Liver (tissue), 9 donors: Measurements from ENCODE around the gene CDC42SE1. TPM values are rescaled to one million over a fixed set of nuclear protein-coding genes. Genes with fewer than 3 reads are reported as not detected.

Source experiments
- DNase-seq: peaks from one replicate; pipeline ENCODE4 v3.0.0-alpha.2; 2017; ENCODE audit warnings: low spot score
- H3K27ac ChIP-seq, 2 donors: one replicate each; pipeline ENCODE4 v1.7.0; 2013; ENCODE audit warnings: inconsistent platforms in 2 of 2, low read length in 2 of 2, control low read depth in 1 of 2, low read depth in 1 of 2, mild to moderate bottlenecking in 1 of 2
- H3K27me3 ChIP-seq, 4 donors: one replicate each; pipeline versions ENCODE4 v1.6.1 to v1.7.0; 2013; ENCODE audit warnings: low read length in 3 of 4, inconsistent platforms in 1 of 4, mild to moderate bottlenecking in 1 of 4, moderate library complexity in 1 of 4; ENCODE audit not compliant: control insufficient read depth in 4 of 4, insufficient read depth in 4 of 4
- H3K36me3 ChIP-seq, 4 donors: one replicate each; pipeline versions ENCODE4 v1.6.1 to v1.7.0; 2013; ENCODE audit warnings: low read length in 3 of 4, mild to moderate bottlenecking in 3 of 4, low read depth in 1 of 4, moderate library complexity in 1 of 4; ENCODE audit not compliant: control insufficient read depth in 4 of 4, insufficient read depth in 3 of 4
- H3K4me1 ChIP-seq, 4 donors: one replicate each; pipeline versions ENCODE4 v1.6.1 to v1.7.0; 2013; ENCODE audit warnings: low read length in 3 of 4, mild to moderate bottlenecking in 3 of 4, moderate library complexity in 1 of 4; ENCODE audit not compliant: control insufficient read depth in 4 of 4, insufficient read depth in 4 of 4
- H3K4me3 ChIP-seq, 3 donors: one replicate each; pipeline versions ENCODE4 v1.6.1 to v1.7.0; 2013; ENCODE audit warnings: low read length in 3 of 3, control low read depth in 1 of 3, low read depth in 1 of 3, mild to moderate bottlenecking in 1 of 3
- H3K9ac ChIP-seq, 2 donors: one replicate each; pipeline ENCODE4 v1.7.0; 2013; ENCODE audit warnings: low read length in 2 of 2, mild to moderate bottlenecking in 2 of 2, moderate library complexity in 2 of 2, control low read depth in 1 of 2, low read depth in 1 of 2
- H3K9me3 ChIP-seq, 4 donors: one replicate each; pipeline versions ENCODE4 v1.6.1 to v1.7.0; 2013; ENCODE audit warnings: low read length in 3 of 4; ENCODE audit not compliant: control insufficient read depth in 4 of 4
- EGR1 ChIP-seq, 2 donors: IDR thresholded peaks; 2 replicates each; pipeline ENCODE4 v1.6.1; 2016 to 2018; ENCODE audit warnings: antibody characterized with exemption in 2 of 2, low read depth in 2 of 2
- FOXA1 ChIP-seq: IDR thresholded peaks from 2 replicates; pipeline ENCODE4 v1.6.1; 2016; ENCODE audit warnings: antibody characterized with exemption
- FOXA2 ChIP-seq: IDR thresholded peaks from 2 replicates; pipeline ENCODE4 v1.6.1; 2016; ENCODE audit warnings: antibody characterized with exemption
- GABPA ChIP-seq, 2 donors: IDR thresholded peaks in 1 of 2; conservative IDR thresholded peaks in 1 of 2; 2 replicates each; pipeline ENCODE4 v1.6.1; 2016; ENCODE audit warnings: antibody characterized with exemption in 2 of 2, mild to moderate bottlenecking in 1 of 2, moderate library complexity in 1 of 2
- HNF4A ChIP-seq, 2 donors: conservative IDR thresholded peaks; 2 replicates each; pipeline ENCODE4 v1.6.1; 2016; ENCODE audit warnings: antibody characterized with exemption in 2 of 2, mild to moderate bottlenecking in 2 of 2
- HNF4G ChIP-seq: IDR thresholded peaks from 2 replicates; pipeline ENCODE4 v1.6.1; 2016; ENCODE audit warnings: antibody characterized with exemption
- JUND ChIP-seq, 2 donors: IDR thresholded peaks; 2 replicates each; pipeline ENCODE4 v1.6.1; 2016; ENCODE audit warnings: antibody characterized with exemption in 2 of 2
- NR2F2 ChIP-seq: IDR thresholded peaks from 2 replicates; pipeline ENCODE4 v1.6.1; 2016; ENCODE audit warnings: antibody characterized with exemption
- RAD21 ChIP-seq, 2 donors: IDR thresholded peaks; 2 replicates each; pipeline ENCODE4 v1.6.1; 2016; ENCODE audit warnings: antibody characterized with exemption in 2 of 2, mild to moderate bottlenecking in 2 of 2
- RXRA ChIP-seq, 2 donors: IDR thresholded peaks; 2 replicates each; pipeline ENCODE4 v1.6.1; 2017 to 2018; ENCODE audit warnings: antibody characterized with exemption in 2 of 2, mild to moderate bottlenecking in 1 of 2
- SP1 ChIP-seq: IDR thresholded peaks from 2 replicates; pipeline ENCODE4 v1.6.1; 2018; ENCODE audit warnings: antibody characterized with exemption, mild to moderate bottlenecking
- TAF1 ChIP-seq: conservative IDR thresholded peaks from 2 replicates; pipeline ENCODE4 v1.6.1; 2016; ENCODE audit warnings: antibody characterized with exemption, mild to moderate bottlenecking
- YY1 ChIP-seq: IDR thresholded peaks from 2 replicates; pipeline ENCODE4 v1.6.1; 2016; ENCODE audit warnings: antibody characterized with exemption, mild to moderate bottlenecking
- polyA plus RNA-seq, 2 donors: library from polyadenylated mRNA; stranded (reverse) in 1 of 2; unstranded in 1 of 2; fragments of 200-250 nt in 1 of 2; fragments of >200 nt in 1 of 2; fragmentation: Nextera tagmentation in 1 of 2; extraction: Ambion mirVana in 1 of 2; gene quantifications; one replicate each; pipeline versions ENCODE4 v1.2.1 to v1.2.3, GENCODE V29; 2013 to 2015
- total RNA-seq, 2 donors: library from RNA; depleted of rRNA; stranded (reverse); fragments of >200 nt; gene quantifications; one replicate each; pipeline ENCODE4 v1.2.3, GENCODE V29; 2014
- TF ChIP-seq, protein P1 (sequence below): IDR thresholded peaks from 2 replicates; pipeline ENCODE4 v1.6.1; 2016; ENCODE audit warnings: antibody characterized with exemption
- TF ChIP-seq, protein P2 (sequence below): IDR thresholded peaks from 2 replicates; pipeline ENCODE4 v1.6.1; 2016; ENCODE audit warnings: antibody characterized with exemption
- TF ChIP-seq, protein P3 (sequence below): fragments of 150-350 bp; IDR thresholded peaks from 2 replicates; pipeline ENCODE4 v1.5.1; 2017; ENCODE audit warnings: improper control_type of control experiment, low read depth, low read length; ENCODE audit not compliant: missing input control
- TF ChIP-seq, protein P4 (sequence below): IDR thresholded peaks from 2 replicates; pipeline ENCODE4 v1.6.1; 2016; ENCODE audit warnings: antibody characterized with exemption
- TF ChIP-seq, protein P5 (sequence below): IDR thresholded peaks from 2 replicates; pipeline ENCODE4 v1.6.1; 2016; ENCODE audit warnings: antibody characterized with exemption, mild to moderate bottlenecking
- donor health status: healthy.
- donor health status: healthy.
- donor health status: healthy.
- donor health status: healthy.
- donor health status: healthy.

Gene CDC42SE1
- total and polyA plus RNA-seq, 4 donors: 9.5 to 28.1 (median 16.7) TPM

DNA sequence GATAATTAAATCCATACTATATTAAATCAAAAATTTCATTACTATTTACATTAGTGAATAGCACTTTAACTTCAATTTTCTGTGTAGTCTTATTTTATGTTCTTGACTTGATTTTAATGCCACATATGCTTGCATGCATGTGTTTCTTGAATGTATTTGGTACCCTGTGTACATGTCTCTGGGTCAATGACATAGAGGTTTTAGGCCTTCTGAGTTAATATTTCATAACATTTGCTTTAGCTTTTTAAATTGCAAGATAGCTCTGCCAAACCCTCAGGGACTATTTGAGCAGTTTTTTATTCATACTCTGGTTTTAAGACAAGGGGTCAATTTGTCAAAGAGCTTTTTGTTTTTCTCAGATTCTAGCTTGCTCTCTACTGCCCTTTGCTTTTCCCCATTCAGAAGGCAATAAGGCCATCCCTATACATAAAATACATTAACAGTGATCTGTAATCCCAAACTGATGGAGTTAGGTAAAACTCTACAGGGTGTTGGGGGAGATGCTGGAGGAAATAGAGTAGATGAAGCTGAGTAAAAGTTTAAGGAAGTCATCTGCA, 5.7 kb upstream of the CDC42SE1 start:
- DNase-seq: no peak
- Histone ChIP-seq H3K4me3 (no peak overlapping the region), H3K27ac (no peak overlapping the region), H3K9me3 (no peaks in the 10 kb centered on the region), H3K27me3 (no peaks in the 10 kb centered on the region), H3K9ac (no peak overlapping the region), H3K4me1 (peaks cover 6 to 34% (median 28%) of the 10 kb centered on the region in 4 donors), H3K36me3 (no peaks in the 10 kb centered on the region)
- TF ChIP-seq YY1 (peak; percentile 28), NR2F2 (no peak), RXRA (IDR thresholded peaks at IDR 0.05) (peak; percentile 97 to 98), EGR1 (IDR thresholded peaks at IDR 0.05; ENCODE audit: low read depth in 2 of 2) (no peak), TAF1 (no peak), HNF4A (conservative IDR thresholded peaks at IDR 0.05) (peak; percentile 14 to 51), RAD21 (IDR thresholded peaks at IDR 0.05) (no peak), FOXA1 (no peak), GABPA (IDR thresholded peaks at IDR 0.05 in 1 of 2, conservative IDR thresholded peaks at IDR 0.05 in 1 of 2) (no peak), FOXA2 (no peak), HNF4G (no peak), SP1 (no peak), JUND (IDR thresholded peaks at IDR 0.05) (no peak)
- TF ChIP-seq, protein P1, sequence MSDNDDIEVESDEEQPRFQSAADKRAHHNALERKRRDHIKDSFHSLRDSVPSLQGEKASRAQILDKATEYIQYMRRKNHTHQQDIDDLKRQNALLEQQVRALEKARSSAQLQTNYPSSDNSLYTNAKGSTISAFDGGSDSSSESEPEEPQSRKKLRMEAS: peak; percentile 46
- TF ChIP-seq, protein P2, sequence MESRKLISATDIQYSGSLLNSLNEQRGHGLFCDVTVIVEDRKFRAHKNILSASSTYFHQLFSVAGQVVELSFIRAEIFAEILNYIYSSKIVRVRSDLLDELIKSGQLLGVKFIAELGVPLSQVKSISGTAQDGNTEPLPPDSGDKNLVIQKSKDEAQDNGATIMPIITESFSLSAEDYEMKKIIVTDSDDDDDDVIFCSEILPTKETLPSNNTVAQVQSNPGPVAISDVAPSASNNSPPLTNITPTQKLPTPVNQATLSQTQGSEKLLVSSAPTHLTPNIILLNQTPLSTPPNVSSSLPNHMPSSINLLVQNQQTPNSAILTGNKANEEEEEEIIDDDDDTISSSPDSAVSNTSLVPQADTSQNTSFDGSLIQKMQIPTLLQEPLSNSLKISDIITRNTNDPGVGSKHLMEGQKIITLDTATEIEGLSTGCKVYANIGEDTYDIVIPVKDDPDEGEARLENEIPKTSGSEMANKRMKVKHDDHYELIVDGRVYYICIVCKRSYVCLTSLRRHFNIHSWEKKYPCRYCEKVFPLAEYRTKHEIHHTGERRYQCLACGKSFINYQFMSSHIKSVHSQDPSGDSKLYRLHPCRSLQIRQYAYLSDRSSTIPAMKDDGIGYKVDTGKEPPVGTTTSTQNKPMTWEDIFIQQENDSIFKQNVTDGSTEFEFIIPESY: peak; percentile 28
- TF ChIP-seq, protein P3, sequence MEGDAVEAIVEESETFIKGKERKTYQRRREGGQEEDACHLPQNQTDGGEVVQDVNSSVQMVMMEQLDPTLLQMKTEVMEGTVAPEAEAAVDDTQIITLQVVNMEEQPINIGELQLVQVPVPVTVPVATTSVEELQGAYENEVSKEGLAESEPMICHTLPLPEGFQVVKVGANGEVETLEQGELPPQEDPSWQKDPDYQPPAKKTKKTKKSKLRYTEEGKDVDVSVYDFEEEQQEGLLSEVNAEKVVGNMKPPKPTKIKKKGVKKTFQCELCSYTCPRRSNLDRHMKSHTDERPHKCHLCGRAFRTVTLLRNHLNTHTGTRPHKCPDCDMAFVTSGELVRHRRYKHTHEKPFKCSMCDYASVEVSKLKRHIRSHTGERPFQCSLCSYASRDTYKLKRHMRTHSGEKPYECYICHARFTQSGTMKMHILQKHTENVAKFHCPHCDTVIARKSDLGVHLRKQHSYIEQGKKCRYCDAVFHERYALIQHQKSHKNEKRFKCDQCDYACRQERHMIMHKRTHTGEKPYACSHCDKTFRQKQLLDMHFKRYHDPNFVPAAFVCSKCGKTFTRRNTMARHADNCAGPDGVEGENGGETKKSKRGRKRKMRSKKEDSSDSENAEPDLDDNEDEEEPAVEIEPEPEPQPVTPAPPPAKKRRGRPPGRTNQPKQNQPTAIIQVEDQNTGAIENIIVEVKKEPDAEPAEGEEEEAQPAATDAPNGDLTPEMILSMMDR: no peak
- TF ChIP-seq, protein P4, sequence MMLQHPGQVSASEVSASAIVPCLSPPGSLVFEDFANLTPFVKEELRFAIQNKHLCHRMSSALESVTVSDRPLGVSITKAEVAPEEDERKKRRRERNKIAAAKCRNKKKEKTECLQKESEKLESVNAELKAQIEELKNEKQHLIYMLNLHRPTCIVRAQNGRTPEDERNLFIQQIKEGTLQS: no peak
- TF ChIP-seq, protein P5, sequence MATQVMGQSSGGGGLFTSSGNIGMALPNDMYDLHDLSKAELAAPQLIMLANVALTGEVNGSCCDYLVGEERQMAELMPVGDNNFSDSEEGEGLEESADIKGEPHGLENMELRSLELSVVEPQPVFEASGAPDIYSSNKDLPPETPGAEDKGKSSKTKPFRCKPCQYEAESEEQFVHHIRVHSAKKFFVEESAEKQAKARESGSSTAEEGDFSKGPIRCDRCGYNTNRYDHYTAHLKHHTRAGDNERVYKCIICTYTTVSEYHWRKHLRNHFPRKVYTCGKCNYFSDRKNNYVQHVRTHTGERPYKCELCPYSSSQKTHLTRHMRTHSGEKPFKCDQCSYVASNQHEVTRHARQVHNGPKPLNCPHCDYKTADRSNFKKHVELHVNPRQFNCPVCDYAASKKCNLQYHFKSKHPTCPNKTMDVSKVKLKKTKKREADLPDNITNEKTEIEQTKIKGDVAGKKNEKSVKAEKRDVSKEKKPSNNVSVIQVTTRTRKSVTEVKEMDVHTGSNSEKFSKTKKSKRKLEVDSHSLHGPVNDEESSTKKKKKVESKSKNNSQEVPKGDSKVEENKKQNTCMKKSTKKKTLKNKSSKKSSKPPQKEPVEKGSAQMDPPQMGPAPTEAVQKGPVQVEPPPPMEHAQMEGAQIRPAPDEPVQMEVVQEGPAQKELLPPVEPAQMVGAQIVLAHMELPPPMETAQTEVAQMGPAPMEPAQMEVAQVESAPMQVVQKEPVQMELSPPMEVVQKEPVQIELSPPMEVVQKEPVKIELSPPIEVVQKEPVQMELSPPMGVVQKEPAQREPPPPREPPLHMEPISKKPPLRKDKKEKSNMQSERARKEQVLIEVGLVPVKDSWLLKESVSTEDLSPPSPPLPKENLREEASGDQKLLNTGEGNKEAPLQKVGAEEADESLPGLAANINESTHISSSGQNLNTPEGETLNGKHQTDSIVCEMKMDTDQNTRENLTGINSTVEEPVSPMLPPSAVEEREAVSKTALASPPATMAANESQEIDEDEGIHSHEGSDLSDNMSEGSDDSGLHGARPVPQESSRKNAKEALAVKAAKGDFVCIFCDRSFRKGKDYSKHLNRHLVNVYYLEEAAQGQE: no peak
